Tibial artery (tissue), 4 donors: ENCODE data around the gene BET1.

Source experiments
- DNase-seq, 2 donors: peaks; one replicate each; pipeline ENCODE4 v3.0.0-alpha.2; 2019
- H3K27ac ChIP-seq, 2 donors: fragments of 200-600 bp; sonication (generic) in 1 of 2; 1 replicate in 1 of 2; 2 replicates in 1 of 2; pipeline ENCODE4 v1.5.1; 2018 to 2019; ENCODE audit warnings: mild to moderate bottlenecking in 1 of 2
- H3K27me3 ChIP-seq, 2 donors: fragments of 200-600 bp; sonication (generic) in 1 of 2; one replicate each; pipeline versions ENCODE4 v1.5.1 to v1.6.0; 2016 to 2019
- H3K36me3 ChIP-seq, 3 donors: fragments of 200-600 bp; sonication (generic) in 2 of 3; one replicate each; pipeline ENCODE4 v1.5.1; 2016 to 2019; ENCODE audit warnings: mild to moderate bottlenecking in 2 of 3
- H3K4me1 ChIP-seq, 4 donors: fragments of 200-600 bp; sonication (generic) in 2 of 4; 1 replicate in 3 of 4; 2 replicates in 1 of 4; pipeline ENCODE4 v1.5.1; 2016 to 2019
- H3K4me3 ChIP-seq, 2 donors: fragments of 200-600 bp; sonication (generic) in 1 of 2; 1 replicate in 1 of 2; 2 replicates in 1 of 2; pipeline ENCODE4 v1.5.1; 2018 to 2019; ENCODE audit warnings: mild to moderate bottlenecking in 2 of 2
- H3K9me3 ChIP-seq, 3 donors: fragments of 200-600 bp; sonication (generic) in 1 of 3; one replicate each; pipeline ENCODE4 v1.5.1; 2016 to 2019
- intact Hi-C: fragments of 100-400 bp; cut with DNase I; formaldehyde crosslinking; loops from one replicate; pipeline ENCODE4 v1.15.0; 2023; ENCODE audit warnings: low total_unique reads
- TF ChIP-seq, protein P1 (sequence below), 2 experiments: fragments of 200-600 bp in 1 of 2; fragments of 450-650 bp in 1 of 2; IDR thresholded peaks; one replicate each; pipeline ENCODE4 v1.5.1; 2017 to 2019; ENCODE audit warnings: antibody characterized with exemption in 2 of 2, mild to moderate bottlenecking in 1 of 2, moderate library complexity in 1 of 2

Gene BET1

DNA sequence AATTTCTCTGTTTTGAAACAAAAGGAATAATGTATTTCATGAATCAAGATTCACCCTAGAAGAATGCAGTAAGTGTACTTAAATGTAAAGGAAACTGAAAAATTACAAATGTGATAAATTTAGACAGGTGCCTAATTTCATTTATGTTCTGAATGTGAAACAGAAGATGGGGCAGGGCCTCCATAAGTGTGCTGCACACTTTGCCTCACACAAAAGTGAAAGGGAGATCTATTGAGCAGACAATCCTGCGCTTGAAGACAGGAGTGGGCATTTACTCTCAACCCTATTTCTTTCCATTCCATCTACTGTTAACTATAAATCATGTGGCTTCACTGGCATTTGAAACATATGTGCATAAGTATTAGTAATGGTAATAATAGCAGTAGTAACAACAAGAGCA is 46.4 kb downstream of the BET1 start:
- no peak for DNase-seq
- no peaks in the 10 kb centered on the region for H3K36me3 ChIP-seq
- TF ChIP-seq, protein P1, sequence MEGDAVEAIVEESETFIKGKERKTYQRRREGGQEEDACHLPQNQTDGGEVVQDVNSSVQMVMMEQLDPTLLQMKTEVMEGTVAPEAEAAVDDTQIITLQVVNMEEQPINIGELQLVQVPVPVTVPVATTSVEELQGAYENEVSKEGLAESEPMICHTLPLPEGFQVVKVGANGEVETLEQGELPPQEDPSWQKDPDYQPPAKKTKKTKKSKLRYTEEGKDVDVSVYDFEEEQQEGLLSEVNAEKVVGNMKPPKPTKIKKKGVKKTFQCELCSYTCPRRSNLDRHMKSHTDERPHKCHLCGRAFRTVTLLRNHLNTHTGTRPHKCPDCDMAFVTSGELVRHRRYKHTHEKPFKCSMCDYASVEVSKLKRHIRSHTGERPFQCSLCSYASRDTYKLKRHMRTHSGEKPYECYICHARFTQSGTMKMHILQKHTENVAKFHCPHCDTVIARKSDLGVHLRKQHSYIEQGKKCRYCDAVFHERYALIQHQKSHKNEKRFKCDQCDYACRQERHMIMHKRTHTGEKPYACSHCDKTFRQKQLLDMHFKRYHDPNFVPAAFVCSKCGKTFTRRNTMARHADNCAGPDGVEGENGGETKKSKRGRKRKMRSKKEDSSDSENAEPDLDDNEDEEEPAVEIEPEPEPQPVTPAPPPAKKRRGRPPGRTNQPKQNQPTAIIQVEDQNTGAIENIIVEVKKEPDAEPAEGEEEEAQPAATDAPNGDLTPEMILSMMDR (IDR thresholded peaks at IDR 0.05) = no peak
- no peak overlapping the region for H3K4me3 ChIP-seq
- H3K4me1 ChIP-seq = no peaks in the 10 kb centered on the region
- no peak overlapping the region for H3K27ac ChIP-seq
- no peaks in the 10 kb centered on the region for H3K9me3 ChIP-seq
- intact Hi-C loops = no loop called here
- no peaks in the 10 kb centered on the region for H3K27me3 ChIP-seq

DNA sequence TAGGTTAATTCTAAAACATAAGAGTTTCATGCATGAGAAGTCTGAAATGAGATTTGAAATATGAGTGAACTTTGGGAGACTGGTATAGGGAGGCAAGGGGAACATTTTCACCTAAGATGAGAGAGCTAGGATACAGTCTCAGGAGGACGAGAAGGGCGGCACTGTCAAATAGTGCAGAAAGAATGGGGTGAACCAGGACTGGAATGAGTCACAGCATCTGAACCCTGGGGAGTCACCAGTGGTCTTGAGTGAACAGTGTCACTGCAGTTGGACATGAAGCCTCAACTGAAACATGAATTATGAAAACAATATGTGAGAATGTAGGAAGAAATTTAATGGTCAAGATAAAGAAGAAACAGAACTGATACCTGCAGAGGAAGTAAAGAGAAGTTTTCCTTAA is 48.9 kb downstream of the BET1 start:
- Histone ChIP-seq H3K27ac (no peak overlapping the region), H3K36me3 (no peaks in the 10 kb centered on the region), H3K27me3 (no peaks in the 10 kb centered on the region), H3K4me1 (no peaks in the 10 kb centered on the region), H3K9me3 (no peaks in the 10 kb centered on the region), H3K4me3 (no peak overlapping the region)
- TF ChIP-seq, protein P1 (IDR thresholded peaks at IDR 0.05) = no peak
- DNase-seq = no peak
- intact Hi-C loops = no loop called here

DNA sequence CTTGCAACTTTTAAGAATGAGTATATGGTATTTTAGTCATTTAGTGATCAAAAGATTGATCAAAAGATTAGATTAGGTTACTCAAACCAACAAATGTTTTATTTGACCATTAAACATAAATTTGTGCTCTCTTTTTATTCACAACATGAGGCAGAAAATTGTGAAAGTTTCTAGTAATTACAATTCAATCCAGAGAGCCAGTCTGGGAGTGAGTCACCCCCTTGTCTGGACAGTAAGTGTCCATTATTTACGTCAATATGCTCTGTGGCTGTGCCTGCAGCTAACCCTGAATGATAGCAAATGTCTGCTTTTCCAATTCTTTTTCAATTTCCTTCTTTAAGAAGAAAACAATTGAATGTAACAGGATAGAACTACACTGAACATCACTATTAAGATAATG is 54.7 kb downstream of the BET1 start:
- intact Hi-C loops = no loop called here

DNA sequence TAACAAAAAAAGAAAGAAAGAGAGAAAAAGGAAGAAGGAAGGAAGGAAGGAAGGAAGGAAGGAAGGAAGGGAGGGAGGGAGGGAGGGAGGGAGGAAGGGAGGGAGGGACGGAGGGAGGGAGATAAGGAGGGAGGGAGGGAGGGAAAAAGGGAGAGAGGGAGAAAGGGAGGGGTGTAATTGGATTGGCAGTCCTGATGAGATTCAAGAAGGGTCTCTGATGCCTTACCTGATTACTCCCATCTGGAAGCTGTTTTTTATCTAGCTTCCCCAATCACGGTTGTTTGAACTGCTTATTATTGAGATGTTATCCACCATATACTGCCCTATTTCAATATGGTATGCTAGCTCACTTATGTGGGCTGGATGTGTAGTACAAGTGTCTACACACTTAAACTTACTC is 55.3 kb downstream of the BET1 start:
- intact Hi-C loops = no loop called here
- Histone ChIP-seq H3K27ac (no peak overlapping the region), H3K9me3 (no peaks in the 10 kb centered on the region), H3K27me3 (no peaks in the 10 kb centered on the region), H3K36me3 (no peaks in the 10 kb centered on the region), H3K4me1 (no peaks in the 10 kb centered on the region), H3K4me3 (no peak overlapping the region)
- TF ChIP-seq, protein P1 (IDR thresholded peaks at IDR 0.05) = no peak
- DNase-seq = no peak

More for the DNA sequence above, 54.7 kb downstream of the BET1 start:
- Histone ChIP-seq H3K36me3 (no peaks in the 10 kb centered on the region), H3K4me3 (no peak overlapping the region), H3K27ac (no peak overlapping the region), H3K9me3 (no peaks in the 10 kb centered on the region), H3K27me3 (no peaks in the 10 kb centered on the region), H3K4me1 (no peaks in the 10 kb centered on the region)
- TF ChIP-seq, protein P1 (IDR thresholded peaks at IDR 0.05) = no peak
- DNase-seq = no peak

DNA sequence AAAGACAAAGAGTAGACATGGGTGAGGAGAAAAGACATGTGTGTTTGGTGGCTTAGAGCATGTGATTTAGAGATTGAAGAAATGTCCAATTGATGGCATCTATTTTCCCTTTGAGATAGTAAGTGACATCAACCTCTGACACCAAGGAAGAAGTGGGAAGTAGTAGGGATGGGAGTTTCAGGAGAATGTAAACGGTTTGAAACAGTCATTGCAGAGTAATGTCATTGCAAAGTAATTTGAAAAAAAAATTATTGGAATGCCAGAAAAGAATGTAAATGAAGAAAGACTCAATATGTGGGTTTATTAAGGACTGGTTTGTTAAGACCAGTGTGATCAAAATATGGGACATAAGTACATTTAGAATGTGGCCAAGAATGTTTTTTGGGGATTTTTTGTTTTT is 56.0 kb downstream of the BET1 start:
- no peaks in the 10 kb centered on the region for H3K36me3 ChIP-seq
- TF ChIP-seq, protein P1 (IDR thresholded peaks at IDR 0.05) = no peak
- H3K9me3 ChIP-seq = no peaks in the 10 kb centered on the region
- no peak overlapping the region for H3K27ac ChIP-seq
- no peak for DNase-seq
- no peaks in the 10 kb centered on the region for H3K4me1 ChIP-seq
- no peak overlapping the region for H3K4me3 ChIP-seq
- intact Hi-C loops = no loop called here
- no peaks in the 10 kb centered on the region for H3K27me3 ChIP-seq
